Esophagus mucosa (tissue), 1 donor: ENCODE measurements around the gene SNX19. TPM values are rescaled to one million over a fixed set of nuclear protein-coding genes. Genes with fewer than 3 reads are reported as not detected.
A peak's percentile ranks its signal among the peaks of the same experiment; 100 is the strongest.

Experiments
- ATAC-seq: fragments of 200-7000 bp; cut with Tn5 transposase; one replicate; pipeline ENCODE4 v1.9.1; 2020
- total RNA-seq: library from RNA; stranded (reverse); gene quantifications from one replicate; pipeline ENCODE4 v1.2.4, GENCODE V29; 2023
- donor health status: DM: yes; HTN: yes; CAD: no.

SNX19 gene
- total RNA-seq, 1 donor from 2014 or later, result 27.2 TPM

DNA sequence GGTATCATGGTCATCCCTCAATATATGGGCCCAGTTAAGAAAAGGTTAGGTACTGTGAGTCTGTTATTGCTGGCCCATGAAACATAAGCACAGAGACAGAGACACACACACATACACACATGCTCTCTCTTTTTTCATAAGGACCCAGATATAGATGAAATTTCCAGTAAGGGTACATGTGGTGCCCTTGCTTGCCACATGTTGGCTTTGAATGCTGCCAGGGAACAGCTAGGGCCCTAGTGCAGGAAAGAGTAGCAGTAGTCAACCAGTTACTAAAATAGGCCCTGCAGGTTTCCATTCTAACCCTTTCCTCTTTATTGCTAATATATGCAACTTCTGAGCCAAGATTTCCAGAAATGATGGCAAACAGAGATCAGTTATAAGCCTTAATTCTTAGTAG lies 9.1 kb downstream of the SNX19 start:
- no peak for ATAC-seq

DNA sequence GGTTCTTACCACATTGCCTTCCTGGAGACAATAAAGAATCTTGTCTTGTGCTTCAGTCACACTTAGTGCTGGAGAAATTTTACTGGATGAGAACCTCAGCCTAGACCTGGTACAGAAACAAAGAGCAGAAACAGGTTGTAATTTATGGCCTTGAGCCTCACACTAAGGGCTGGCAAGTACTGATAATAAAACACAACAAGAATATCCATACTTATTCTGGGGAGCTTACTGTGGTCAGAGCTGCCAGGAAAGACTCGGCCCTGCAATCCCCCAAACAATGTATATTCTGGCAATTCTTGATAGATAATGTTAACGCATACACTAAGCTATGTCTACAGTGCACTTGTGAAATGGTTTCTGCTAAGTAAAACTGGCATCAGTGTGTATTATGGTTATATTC lies 9.7 kb downstream of the SNX19 start:
- no peak for ATAC-seq

DNA sequence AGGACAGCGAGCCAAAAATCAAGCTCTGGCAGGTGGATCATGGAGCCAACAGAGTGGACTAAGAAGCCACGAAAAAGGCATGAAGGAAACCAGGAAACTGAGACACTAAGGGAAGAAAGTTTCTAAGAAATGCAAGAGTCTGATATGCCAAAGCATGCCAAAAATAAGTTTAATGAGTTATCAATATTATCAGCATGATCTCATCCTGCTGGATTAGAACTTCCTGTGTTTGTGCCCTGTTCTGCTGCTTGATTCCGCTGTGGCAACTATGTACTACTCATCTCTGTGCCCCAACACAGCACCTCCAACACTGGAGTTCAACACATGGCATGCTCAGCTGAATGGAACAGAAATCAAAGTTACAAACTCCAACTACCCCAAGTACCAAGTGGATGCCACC lies 10.8 kb downstream of the SNX19 start:
- no peak for ATAC-seq

DNA sequence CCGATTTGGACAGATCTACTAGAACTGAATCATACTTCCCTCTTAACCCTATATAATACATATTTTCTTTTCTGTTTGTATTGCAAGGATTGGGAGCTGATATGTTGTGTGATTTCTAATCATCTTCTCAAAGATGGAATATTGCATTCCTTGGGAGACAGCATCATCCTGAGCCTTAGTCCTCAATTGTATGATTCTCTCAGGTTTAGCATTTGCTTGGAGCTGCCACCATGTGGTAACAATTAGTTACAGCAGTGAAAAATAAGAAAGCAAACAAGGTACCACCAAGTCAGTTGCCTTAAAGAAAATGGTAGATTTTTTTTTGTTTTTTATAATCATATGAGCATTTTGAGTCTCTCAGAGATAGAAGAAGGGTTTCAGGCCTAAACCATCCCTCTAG lies 11.9 kb downstream of the SNX19 start:
- no peak for ATAC-seq

DNA sequence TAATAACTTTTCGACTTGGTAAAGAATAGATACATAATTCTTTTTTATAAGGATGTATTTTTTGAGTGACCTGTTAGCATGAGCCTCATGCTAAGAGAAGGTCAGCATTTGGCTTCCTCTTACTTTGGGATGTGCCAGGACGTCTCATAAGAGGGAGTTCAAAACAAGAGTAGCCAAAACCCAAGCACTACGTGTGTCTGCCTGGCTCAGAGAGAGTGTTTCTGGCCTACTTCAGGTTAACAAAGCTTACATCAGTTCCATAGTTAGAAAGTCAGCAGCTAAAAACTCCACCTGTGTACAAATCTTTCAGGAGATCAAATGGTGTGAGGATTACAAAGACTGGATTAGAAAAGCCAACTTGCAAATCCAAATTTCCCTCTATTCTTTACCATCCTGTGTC lies 13.9 kb downstream of the SNX19 start:
- no peak for ATAC-seq

DNA sequence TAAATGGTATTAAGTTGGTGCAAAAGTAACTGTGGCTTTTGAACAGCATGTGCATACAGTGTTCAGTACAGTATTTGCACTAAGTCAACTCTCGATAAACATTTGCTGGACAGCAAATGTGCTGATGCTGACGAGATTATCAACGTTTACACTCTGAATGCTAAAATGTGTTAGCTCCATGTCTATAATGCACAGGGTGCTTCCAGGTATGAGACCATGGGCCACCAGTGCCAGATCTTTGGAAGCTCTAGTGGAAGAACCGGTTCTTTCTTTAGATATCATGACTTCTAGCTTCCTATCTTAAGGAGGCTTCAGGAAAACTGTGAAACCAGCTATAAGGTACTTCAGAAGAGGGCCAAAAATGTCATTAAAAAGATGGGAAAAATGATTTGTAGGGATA lies 17.2 kb downstream of the SNX19 start:
- no peak for ATAC-seq

DNA sequence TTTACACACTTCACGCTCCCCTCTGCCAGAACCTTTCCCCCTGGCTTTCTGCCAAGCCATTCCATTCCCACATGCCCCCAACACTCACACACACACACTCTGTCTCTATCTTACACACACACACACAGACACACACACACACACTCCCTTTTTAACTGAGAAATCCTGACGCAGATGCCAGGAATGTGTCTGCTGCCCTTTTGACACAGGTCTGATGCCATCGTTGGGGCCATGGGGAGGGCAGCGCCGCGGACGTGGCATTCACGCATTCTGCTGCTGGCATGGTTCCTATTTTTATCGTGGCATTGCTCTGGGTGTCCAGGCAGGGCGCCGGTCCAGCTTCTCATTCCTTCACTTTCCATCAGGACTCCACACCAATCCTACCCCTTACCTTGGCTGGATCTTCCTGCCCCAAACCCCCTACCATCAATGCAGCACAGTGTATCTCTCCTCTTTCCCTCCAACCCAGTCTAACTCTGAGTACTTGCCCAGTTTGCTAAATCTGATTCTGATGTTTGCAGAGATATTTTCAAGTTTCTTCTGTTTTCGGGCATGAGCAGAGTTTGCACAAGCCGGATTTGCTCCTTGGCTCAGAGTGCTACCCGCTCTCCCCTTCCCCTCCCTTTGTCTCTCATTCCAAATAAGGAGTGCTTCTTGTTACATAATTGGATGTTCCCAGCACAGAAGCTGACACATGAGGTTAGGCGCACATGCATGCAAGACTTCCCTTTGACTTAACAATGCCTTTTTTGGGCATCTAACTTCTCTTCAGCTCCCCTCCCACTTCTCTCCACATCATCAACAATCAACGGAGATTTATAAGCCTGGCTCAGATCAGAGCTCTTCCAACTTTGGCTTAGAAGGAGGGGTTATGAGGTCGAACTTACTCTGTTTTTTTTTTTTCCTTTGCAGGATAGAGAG lies 18.8 kb downstream of the SNX19 start:
- peak; percentile 76 for ATAC-seq

GRCh38 chr11:130894322-130895025 lies 21.8 kb downstream of the SNX19 start:
- ATAC-seq, result peak; percentile 74

DNA sequence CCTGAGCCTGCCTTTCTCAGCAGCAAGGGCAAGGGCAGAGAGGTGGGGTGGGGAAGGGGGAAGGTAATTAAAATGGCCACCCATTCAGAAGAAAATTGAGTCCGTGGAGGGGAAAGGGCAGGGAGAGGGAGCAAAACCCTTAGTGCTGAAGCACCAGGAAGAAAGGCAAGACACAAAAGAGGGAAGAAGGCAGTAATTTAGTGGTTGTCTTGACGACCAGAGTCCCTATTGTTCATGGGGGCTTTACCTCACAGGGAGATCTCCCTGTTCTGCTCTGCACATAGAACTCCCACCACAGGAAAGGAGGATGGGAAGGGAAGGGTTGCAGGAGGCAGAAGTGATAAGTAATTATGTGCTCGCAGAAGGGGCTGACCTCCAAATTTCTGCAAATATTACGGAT lies 23.4 kb downstream of the SNX19 start:
- ATAC-seq, result no peak

GRCh38 chr11:130891326-130891725 lies 25.0 kb downstream of the SNX19 start:
- no peak for ATAC-seq

DNA sequence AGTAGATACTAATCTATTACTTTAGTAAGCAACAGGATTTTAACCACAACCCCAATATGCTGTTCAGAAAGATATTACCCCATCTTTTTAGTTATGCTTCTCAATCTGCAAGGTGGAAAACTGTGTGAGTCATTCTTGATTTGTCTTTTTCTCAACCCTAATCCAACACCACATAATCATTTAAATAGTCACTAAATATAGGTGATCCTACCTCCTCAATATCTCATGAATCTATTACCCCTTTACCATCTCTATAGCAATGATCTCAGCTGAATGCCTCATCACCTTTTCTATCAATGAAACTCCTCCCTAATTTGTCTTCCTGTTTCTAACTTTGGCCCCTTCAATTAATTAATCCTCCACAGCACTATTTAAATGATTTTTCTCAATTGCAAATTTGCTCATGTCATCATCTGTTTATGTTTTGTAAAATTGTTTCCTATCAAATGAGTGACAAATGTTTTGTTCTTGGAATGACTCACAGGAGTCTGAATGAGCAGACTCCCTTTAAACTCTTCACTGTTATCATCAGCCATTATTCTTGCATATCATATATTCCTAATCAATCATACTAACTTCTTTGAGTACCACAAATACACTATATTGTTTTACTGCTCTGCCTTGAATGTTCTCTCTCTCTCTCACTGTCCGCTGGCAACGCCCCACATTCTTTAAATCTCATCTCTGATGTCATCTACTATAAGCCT lies 26.1 kb downstream of the SNX19 start:
- no peak for ATAC-seq

DNA sequence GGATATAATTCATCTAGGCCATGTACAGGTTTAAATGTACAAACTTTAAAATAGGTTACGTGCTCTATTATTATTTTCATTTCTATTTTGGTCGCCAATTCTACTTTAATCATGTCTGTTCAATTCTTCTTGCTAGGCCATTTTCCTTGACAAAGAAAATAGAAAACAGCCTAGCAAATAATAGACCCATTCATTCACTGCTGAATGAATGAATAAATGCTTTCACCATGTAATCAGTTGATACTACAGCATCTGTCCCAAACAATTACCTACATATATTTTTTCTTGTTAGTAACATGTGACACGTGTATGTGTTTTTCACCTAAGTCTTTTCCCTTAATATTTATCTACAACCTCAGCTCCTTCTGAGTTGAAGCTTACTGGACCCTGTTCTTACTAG lies 27.5 kb downstream of the SNX19 start:
- no peak for ATAC-seq

DNA sequence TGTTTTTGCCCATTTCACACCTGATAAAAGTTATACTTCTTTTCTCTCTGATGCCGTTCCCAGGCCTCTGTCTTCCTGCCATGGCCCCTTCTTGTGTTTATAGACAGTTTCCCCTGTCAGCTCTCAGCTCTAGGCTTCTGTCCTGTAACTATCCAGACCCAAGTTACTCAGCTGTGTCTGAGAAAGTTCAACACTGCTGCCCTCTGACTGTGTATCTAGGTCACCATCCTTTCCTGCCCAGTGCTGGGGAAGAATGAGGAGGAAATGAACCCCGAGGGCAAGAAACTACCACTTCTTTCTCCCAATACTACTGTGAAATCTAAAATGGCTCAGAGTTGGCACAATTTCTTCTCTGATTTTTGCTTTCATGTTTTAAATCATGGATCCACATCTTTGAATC lies 29.6 kb downstream of the SNX19 start:
- ATAC-seq, result no peak

DNA sequence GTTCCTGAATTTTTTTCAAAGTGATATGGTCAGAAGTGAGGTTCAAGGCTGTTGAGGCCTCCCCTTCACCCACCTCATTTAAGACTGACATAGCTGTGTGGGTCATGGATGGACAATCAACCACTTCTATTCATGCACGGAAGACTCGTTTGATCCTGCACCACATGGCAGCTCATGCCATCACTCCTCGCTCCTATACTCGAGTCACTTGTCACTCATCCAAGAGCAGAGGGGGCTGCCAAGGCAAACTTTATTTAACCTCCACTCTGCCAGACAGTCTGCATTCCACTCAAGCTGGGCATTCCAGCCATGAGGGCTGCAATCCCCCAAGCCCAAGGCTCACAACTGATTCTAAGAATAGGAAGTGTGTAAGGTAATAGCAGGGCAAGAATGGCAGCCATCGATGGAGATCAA lies 34.1 kb downstream of the SNX19 start:
- no peak for ATAC-seq

- ATAC-seq, result peak; percentile 52
These were observed 34.7 kb downstream of the SNX19 start for GRCh38 chr11:130881475-130882137.

DNA sequence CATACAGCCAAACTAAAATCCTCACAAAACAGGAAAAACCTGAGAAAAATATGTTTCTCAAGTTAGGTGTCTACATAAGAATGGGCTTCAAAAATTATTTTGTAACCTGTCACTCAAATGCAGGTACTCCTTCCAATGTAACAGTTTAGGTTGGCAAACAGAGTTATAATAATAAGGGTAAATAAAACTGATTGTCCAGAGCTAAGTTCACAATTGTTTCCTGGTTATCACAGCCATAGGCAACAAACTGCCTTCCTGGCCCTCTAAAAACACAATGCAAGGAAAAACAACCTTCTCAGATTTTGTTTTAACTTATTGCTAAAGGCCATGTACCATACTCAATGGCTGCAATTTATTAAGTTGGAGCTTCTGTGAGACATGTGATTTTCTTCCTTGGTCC lies 36.4 kb downstream of the SNX19 start:
- ATAC-seq, result no peak

GRCh38 chr11:130876931-130877915 lies 39.1 kb downstream of the SNX19 start:
- ATAC-seq, result peak; percentile 33

DNA sequence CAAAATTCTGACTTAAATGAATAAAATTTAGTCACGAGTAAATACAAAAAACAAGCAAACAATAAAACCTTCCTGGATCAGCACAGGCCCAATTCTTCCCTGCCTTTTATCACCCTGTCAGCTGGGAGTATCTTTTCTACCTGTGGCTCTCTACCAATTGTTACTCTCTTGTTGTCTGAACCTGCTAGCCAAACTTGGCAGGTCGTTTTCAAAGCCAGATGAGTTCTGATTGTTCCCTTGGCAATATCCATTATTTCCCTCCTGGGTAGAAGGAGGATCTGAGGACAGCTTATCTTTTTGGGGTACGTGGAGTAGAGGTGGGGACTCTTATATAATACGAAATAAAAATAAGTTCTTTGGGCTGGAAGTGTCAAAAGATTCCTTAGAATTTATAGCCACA lies 40.2 kb downstream of the SNX19 start:
- ATAC-seq, result no peak

DNA sequence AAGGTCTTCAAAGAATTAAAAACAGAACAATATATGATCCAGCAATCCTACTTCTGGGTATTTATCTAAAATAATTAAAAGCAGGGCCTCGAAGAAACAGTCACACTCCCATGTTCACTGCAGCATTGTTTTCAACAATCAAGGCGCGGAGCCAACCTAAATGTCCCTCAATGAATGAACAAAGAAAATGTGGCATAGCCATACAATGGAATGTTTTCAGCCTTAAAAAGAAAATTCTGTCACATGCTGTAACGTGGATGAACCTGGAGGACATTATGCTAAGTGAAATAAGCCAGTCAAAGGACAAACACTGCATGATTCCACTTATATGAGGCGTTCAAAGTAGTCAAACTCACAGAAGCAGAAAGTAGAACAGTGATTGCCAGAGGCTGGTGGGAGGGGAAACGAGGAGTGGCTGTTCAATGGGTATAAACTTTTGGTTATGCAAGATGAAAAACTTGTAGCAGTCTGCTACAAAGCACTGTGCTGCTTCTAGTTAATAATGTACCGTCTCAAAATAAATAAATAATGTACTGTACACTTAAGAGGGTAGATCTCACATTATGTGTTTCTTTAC lies 41.2 kb downstream of the SNX19 start:
- no peak for ATAC-seq

DNA sequence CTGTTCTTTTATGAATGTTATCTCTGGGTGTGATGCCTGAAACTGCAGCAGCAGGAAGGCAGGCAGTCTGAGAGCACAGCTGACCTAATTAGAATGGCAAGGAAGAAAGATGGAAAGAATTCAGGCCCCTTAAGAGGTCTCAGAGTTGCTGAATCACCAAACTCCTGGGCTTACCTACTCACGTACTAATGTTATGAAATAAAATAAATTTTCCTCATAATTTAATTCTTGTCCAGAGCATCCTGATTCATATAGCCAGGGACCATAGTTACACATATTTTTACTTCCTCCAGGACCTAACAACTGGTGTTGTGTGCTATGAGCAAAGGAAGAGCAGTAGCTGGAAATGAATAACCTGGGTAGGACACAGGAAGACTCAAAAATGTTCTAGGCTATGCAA lies 41.9 kb downstream of the SNX19 start:
- ATAC-seq, result no peak

- no peak for ATAC-seq
These were observed 42.5 kb downstream of the SNX19 start for GRCh38 chr11:130873761-130874160.
